ENCODE results near the gene CABP2.
"Not testable (repeated sequence)": the region's sequence is repeated elsewhere in the genome, so short reads cannot be mapped to it uniquely, and the experiment has no call there.

Gene CABP2

DNA sequence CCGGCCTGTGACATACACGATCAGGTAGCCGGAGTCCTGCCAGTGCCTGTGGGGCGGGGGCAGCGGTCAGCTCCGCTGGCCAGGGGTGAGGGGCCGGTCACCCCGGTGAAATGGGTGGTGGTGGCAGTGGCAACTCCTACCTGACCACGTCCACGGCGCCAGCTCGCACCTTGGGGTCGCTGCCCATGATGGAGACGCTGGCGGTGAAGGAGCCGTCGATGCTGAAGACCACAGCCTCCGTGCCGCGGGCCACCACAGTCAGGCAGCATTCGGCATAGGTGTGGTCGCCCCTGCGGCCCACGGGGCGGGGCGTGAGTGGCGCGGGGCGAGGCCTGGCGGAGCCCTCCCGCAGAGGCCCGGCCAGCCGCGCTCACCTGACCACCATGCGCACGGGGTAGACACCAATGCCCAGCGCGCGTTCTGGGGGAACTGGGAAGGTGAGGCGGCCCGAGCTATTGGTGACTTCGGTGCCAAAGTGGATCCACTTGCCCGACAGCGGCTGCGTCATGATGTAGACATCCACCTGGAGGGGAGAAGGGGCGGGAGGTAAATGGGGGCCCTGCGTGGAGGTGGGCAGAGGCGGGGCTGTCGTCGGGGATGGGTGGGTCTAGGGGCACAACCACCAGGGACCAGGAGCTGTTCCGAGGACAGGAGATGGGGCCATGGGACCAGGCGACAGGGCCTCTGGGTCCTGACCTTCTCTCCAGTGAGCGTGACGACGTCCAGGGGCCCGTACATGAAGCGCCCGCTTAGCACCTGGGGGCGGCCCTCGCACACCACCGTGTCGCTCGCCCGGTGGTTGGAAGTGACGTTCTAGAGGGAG lies 29.5 kb downstream of the CABP2 start:
- DNase-seq = no peak

DNA sequence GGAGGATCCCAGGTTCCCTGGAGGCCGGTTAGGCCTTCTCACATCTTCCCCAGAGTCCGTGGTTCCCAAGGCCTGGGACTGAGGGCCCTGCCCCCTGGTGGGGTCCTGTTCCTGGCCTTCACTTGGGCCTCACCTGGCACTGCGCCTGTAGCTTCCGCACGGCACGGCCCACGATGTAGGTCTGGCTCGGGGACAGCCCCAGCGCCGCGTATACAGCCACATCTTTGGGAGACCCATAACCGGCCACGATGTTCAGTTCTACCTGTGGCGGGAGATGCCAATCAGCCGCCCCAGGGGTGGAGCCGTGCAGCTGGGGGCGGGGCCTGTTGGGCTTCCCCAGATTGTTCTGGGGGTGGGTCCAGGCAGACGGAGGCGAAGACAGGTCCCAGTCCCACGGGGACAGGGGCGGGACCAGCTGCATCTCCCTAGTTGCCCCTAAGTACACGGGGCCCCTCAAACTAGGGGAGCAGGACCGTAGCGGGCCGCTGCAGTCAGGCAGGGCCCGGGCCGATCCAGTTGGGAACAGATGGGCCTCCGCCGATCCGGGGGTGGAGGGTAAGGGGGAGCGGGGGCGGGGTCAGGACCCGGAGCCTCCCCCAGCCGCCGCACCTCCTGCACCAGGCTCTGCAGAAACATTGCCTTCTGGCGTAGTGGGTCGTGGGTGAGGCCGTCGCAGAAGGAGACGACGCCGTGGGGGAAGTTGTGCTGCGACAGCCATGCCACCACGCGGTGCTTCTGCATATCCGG lies 30.3 kb downstream of the CABP2 start:
- no peak for DNase-seq

DNA sequence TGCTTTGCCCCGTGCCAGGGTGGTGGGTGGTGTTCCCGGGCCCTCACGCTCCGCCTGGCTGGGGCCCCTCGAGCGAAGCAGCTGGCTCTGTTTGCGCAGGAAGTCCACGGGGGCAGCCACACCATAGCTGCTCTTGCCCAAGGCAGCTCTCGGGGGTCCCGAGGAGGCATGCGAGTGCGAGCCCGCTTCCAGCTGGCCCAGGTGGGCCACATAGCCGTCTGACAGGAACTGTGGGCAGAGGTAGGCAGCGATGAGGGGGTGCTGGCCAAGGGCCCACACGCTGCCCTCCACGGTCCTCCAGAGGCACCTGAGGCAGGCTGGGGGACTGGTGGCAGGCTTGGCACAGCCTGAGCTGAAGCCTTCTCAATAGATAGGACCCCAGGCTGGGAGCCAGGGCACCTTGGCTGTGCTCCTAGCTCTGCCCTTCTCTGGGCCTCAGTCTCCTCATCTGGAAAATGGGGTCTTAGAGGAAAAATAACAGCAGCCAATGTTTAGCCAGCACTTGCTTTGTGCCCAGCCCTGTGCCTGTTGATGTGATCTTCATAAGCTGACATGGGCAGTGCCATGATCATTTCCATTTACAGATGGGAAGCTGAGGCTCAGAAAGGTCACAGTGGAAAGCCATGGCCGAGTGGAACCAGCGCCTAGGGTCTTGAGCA lies 31.0 kb downstream of the CABP2 start:
- no peak for DNase-seq

GRCh38 chr11:67491276-67492068 lies 31.8 kb downstream of the CABP2 start:
- no peak for DNase-seq

DNA sequence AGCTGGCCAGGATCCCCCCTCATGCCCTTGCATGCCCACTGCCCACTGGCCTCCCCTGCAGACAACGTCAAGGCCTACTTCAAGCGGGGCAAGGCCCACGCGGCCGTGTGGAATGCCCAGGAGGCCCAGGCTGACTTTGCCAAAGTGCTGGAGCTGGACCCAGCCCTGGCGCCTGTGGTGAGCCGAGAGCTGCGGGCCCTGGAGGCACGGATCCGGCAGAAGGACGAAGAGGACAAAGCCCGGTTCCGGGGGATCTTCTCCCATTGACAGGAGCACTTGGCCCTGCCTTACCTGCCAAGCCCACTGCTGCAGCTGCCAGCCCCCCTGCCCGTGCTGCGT lies 32.5 kb downstream of the CABP2 start:
- DNase-seq = no peak

DNA sequence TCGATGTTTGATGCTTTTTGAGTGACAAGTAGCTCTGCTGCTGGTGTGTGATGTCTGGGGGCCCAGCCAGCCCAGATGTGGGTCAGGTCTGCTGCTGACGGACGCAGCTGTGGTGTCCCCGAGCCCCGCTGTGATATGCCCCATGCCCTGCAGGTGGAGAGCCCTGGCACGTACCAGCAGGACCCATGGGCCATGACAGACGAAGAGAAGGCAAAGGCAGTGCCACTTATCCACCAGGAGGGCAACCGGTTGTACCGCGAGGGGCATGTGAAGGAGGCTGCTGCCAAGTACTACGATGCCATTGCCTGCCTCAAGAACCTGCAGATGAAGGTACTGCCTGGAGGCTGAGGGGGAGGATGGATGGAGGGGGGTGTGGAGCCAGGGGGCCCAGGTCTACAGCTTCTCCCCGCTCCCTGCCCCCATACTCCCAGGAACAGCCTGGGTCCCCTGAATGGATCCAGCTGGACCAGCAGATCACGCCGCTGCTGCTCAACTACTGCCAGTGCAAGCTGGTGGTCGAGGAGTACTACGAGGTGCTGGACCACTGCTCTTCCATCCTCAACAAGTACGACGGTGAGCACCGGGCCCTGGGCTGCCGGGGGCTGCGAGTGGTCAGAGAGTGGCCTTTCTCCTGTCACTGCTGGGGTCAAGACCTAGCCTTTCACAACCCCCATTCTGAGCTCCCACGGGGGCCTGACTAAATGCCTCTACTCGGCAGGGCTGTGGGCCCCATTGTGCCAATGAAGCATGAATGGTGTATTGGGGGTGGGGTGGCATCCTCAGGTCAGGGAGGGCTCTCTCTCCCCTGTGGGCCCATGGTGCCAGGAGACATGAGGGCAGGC lies 33.1 kb downstream of the CABP2 start:
- no peak for DNase-seq

DNA sequence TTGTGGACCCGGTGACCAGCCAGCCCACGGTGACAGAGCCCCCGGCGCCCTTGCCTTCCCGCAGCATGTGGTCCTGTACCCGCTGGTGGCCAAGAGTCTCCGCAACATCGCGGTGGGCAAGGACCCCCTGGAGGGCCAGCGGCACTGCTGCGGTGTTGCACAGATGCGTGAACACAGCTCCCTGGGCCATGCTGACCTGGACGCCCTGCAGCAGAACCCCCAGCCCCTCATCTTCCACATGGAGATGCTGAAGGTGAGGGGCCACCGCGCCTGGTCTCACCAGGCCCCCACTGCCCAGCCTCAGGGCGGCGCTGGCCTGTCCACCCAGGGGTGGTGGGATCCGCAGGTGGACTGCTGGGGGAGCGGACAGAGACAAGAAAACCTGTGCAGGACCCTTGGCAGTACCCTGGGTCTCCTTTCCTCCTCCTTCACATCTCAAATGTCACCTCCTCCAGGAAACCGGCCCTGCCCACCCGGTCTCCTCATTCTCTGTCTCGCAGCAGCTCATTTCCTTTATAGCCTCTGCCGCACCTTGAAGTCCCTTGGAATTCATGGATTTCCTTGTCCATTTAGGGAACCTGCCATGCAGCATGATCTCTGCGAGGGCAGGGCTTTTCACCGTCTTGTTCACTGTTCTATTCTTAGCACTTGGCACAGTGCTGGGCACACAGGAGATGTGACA lies 33.9 kb downstream of the CABP2 start:
- no peak for DNase-seq

GRCh38 chr11:67486481-67487195 lies 36.6 kb downstream of the CABP2 start:
- DNase-seq = no peak

- not testable (repeated sequence) for DNase-seq
Observed at GRCh38 chr11:67485873-67486361, 37.3 kb downstream of the CABP2 start.

DNA sequence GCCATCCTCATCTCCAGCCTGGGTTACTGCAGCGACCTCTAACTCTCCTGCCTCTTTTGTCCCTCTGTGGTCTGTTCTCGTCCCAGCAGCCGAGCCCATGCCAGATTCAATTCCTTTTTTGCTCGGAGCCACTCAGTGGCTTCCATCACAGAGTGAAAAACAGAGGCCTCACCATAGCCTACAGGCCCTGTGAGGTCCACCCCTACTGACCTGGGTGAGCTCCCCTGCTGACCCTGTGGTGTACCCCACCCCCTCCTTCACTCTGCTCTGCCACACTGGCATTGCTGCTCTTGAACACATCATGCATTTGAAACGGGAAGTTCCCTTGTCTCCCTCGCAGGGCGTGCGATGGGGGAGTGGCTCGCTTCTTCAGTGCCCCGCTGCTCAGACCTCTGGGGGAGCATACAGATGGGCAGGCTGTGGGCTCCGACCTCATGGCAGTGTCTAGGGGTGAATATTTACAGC lies 38.4 kb downstream of the CABP2 start:
- DNase-seq = peak; percentile 55 to 63

DNA sequence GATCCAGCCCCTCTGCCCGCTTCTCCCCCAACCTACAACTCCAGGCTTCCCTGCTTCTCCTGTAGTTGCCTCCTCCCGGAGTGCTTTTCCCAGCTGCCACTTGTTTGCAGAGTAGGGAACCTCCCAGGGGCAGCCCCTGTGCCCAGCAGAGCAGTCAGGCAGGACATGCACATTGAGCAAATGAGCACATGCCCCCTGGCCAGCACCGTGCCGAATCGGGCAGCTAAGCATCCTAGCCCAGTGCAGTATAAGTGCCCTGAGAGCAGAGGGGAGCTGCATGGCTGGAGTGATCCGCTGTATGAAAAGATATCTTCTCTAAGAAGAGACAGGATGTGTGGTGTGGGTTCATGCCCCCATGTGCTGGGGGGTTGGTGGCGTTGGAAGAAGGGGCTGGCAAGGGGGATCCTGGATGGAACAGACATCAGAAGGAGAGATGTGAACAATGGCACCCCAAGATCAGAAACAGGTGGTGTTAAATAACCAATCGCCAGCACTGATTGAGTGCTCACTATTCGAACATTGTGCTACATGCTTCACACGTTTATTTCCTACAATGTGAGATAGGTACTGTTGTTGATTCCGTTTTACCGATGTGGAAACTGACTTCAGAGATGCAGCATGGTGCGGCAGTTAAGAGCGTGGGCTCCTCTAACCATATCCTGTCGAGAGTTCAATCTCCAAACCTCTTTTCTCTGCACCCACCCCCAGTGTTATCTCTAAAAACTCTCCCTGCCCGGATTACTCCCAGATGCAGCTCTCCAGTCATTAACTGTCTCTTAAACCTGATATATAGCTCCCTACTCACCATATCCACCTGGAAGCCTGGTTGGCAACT lies 39.2 kb downstream of the CABP2 start:
- DNase-seq = no peak

- DNase-seq = peak; percentile 98 to 99
Observed at GRCh38 chr11:67482827-67483798, 40.1 kb downstream of the CABP2 start, which contains the start of gene AIP. Gene AIP (plus strand): TSS chr11:67483026. CDS start chr11:67483159, 133 bp downstream.

- peak; percentile 54 to 74 for DNase-seq
Observed at GRCh38 chr11:67482275-67482826, 40.9 kb downstream of the CABP2 start.

DNA sequence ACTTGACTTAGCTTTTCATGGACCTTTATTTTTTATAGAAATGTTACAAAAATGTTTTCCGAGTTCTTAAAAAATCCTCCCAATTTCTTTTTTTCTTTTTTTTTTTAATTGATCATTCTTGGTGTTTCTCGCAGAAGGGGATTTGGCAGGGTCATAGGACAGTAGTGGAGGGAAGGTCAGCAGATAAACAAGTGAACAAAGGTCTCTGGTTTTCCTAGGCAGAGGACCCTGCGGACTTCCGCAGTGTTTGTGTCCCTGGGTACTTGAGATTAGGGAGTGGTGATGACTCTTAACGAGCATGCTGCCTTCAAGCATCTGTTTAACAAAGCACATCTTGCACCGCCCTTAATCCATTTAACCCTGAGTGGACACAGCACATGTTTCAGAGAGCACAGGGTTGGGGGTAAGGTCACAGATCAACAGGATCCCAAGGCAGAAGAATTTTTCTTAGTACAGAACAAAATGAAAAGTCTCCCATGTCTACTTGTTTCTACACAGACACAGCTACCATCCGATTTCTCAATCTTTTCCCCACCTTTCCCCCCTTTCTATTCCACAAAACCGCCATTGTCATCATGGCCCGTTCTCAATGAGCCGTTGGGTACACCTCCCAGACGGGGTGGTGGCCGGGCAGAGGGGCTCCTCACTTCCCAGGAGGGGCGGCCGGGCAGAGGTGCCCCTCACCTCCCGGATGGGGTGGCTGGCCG lies 45.7 kb downstream of the CABP2 start:
- DNase-seq = not testable (repeated sequence)

- not testable (repeated sequence) for DNase-seq
Observed at GRCh38 chr11:67476692-67477091, 46.6 kb downstream of the CABP2 start.

GRCh38 chr11:67472882-67473281 lies 50.4 kb downstream of the CABP2 start:
- DNase-seq = no peak
